Left cardiac atrium (tissue), 4 donors: ENCODE results near the gene SLC29A4. TPM values are rescaled to one million over a fixed set of nuclear protein-coding genes. Genes with fewer than 3 reads are reported as not detected.

Experiments used
- ATAC-seq, 2 donors: fragments of 200-7000 bp; cut with Tn5 transposase; one replicate each; pipeline ENCODE4 v1.9.1; 2020; ENCODE audit warnings: mild to moderate bottlenecking in 2 of 2, moderate library complexity in 2 of 2
- DNase-seq: peaks from one replicate; pipeline ENCODE4 v3.0.0-alpha.2; 2020
- intact Hi-C, 2 donors: fragments of 100-400 bp; cut with DNase I; formaldehyde crosslinking; loops; one replicate each; pipeline versions ENCODE4 v1.14.1 to v1.15.1; 2022 to 2023
- total RNA-seq, 2 donors: library from RNA; stranded (reverse); fragmentation: NEBNext Ultra II Directional; extraction: Animal tissue kit (Norgen Biotek cat#: 25700); gene quantifications; one replicate each; pipeline ENCODE4 v1.2.1, GENCODE V29; 2021
- donor health status: DM: no; HTN: yes; CAD: no.
- donor health status: DM: no; HTN: yes; CAD: no; lungs with severe emphysema.
- donor health status: DM: yes; HTN: yes; CAD: no.
- donor health status: Dilated cardiomyopathy.

SLC29A4 gene
- total RNA-seq, 2 donors from 2014 or later, result 12.5 to 26.3 TPM

- intact Hi-C loops, result no loop called here
- DNase-seq (no peak), ATAC-seq (no peak)
These were observed 62.4 kb downstream of the SLC29A4 start for GRCh38 chr7:5345171-5345570.

GRCh38 chr7:5345671-5346070 lies 62.9 kb downstream of the SLC29A4 start:
- DNase-seq, result no peak
- intact Hi-C loops, result no loop called here
- ATAC-seq, result no peak

- DNase-seq, result no peak
- peak in 1 of 2 donors; percentile 79 for ATAC-seq
- intact Hi-C loops, result no loop called here
These were observed 65.6 kb downstream of the SLC29A4 start for GRCh38 chr7:5348134-5349004.

GRCh38 chr7:5349005-5349380 lies 66.2 kb downstream of the SLC29A4 start:
- ATAC-seq, result no peak
- intact Hi-C loops, result no loop called here
- no peak for DNase-seq

GRCh38 chr7:5349437-5350173 lies 66.9 kb downstream of the SLC29A4 start:
- DNase-seq (no peak), ATAC-seq (no peak)
- intact Hi-C loops, result no loop called here

GRCh38 chr7:5350174-5350463 lies 67.4 kb downstream of the SLC29A4 start:
- no peak for ATAC-seq
- intact Hi-C loops, result no loop called here
- no peak for DNase-seq

- ATAC-seq, result no peak
- no peak for DNase-seq
- intact Hi-C loops, result no loop called here
These were observed 68.0 kb downstream of the SLC29A4 start for GRCh38 chr7:5350600-5351385.

- DNase-seq (no peak), ATAC-seq (no peak)
- intact Hi-C loops, result no loop called here
These were observed 68.9 kb downstream of the SLC29A4 start for GRCh38 chr7:5351507-5352265.

- intact Hi-C loops, result no loop called here
- no peak for ATAC-seq
- no peak for DNase-seq
These were observed 69.8 kb downstream of the SLC29A4 start for GRCh38 chr7:5352440-5353010.

- intact Hi-C loops, result no loop called here
- DNase-seq, result peak; percentile 75
- peak; percentile 87 to 91 for ATAC-seq
These were observed 71.9 kb downstream of the SLC29A4 start for GRCh38 chr7:5354460-5355232.

Other genes starting within 250 kb of the SLC29A4 start
- 10 to 100 TPM in 1 of 2 donors, 1 to 10 TPM in 1; 7.1 to 10.6 TPM for gene RBAK, start 237.1 kb upstream of the SLC29A4 start, total RNA-seq
- gene WIPI2, start 92.7 kb upstream of the SLC29A4 start, total RNA-seq, result 10 to 100 TPM; 54.6 to 58.9 TPM
- gene TNRC18, start 140.9 kb downstream of the SLC29A4 start, total RNA-seq, result 10 to 100 TPM; 39.4 to 44.7 TPM
- gene FBXL18, start 230.9 kb downstream of the SLC29A4 start, total RNA-seq, result 1 to 10 TPM; 5.6 to 5.9 TPM
- 1,000 to 10,000 TPM; 1,457 to 2,033 TPM for gene ACTB, start 247.7 kb downstream of the SLC29A4 start, total RNA-seq